Endothelial cell of umbilical vein (primary cell): ENCODE results near the gene SLC6A18. TPM values are rescaled to one million over a fixed set of nuclear protein-coding genes. Genes with fewer than 3 reads are reported as not detected.

Source experiments
- BruUV-seq: library from RNA; stranded (reverse); fragments of 400-500 nt; replicated peaks from 2 replicates; lab custom pipeline; 2021; lab: Mats Ljungman, UMichigan
- CTCF ChIA-PET: fragments of 300-600, 350-600 bp; sonication (Branson Sonifier 250); formaldehyde crosslinking; loops from one replicate; lab custom pipeline; 2021; ENCODE audit warnings: antibody characterized with exemption, inconsistent platforms; lab: Charles Lee
- POLR2A ChIA-PET: fragments of 300-600, 350-600 bp; sonication (Branson Sonifier 250); formaldehyde crosslinking; loops from one replicate; lab custom pipeline; 2021; ENCODE audit warnings: antibody characterized with exemption, inconsistent platforms; lab: Charles Lee
- DNase-seq: peaks from one replicate; pipeline ENCODE4 v3.0.0-alpha.2; 2011; ENCODE audit warnings: low read depth, low spot score
- FAIRE-seq: peaks from 2 replicates; lab custom pipeline; 2011; peaks lifted over from hg19 to GRCh38; lab: Jason Lieb, UNC
- H2AFZ ChIP-seq: 2 replicates; pipeline ENCODE4 v1.6.0; 2012; ENCODE audit warnings: low read depth, low read length, control low read depth, inconsistent platforms
- H3K27ac ChIP-seq: 2 replicates; pipeline ENCODE4 v1.5.1; 2011; ENCODE audit warnings: low read depth, mild to moderate bottlenecking, control low read depth, low read length, moderate library complexity; ENCODE audit not compliant: insufficient read depth
- H3K27me3 ChIP-seq, 2 experiments: 2 replicates each; pipeline versions ENCODE4 v1.6.0 to v1.6.1; 2011; ENCODE audit warnings: low read length in 2 of 2, mixed read lengths in 1 of 2; ENCODE audit not compliant: control insufficient read depth in 2 of 2, insufficient read depth in 2 of 2
- H3K36me3 ChIP-seq, 2 experiments: 2 replicates in 1 of 2; 3 replicates in 1 of 2; pipeline ENCODE4 v1.5.1; 2011; ENCODE audit warnings: low read length in 2 of 2, mild to moderate bottlenecking in 1 of 2, moderate library complexity in 1 of 2; ENCODE audit not compliant: control insufficient read depth in 2 of 2, insufficient read depth in 2 of 2; ENCODE audit errors: extremely low read depth in 1 of 2
- H3K4me1 ChIP-seq: 3 replicates; pipeline ENCODE4 v1.5.1; 2011; ENCODE audit warnings: mild to moderate bottlenecking, low read length; ENCODE audit not compliant: control insufficient read depth, insufficient read depth; ENCODE audit errors: extremely low read depth
- H3K4me2 ChIP-seq: 2 replicates; pipeline ENCODE4 v1.6.1; 2011; ENCODE audit warnings: low read length, control low read depth, mixed read lengths; ENCODE audit not compliant: insufficient read depth
- H3K4me3 ChIP-seq, 3 experiments: fragments of 200-600 bp in 1 of 3; sonication (generic), shearing (Covaris generic) in 1 of 3; replicated peaks in 1 of 3; 2 replicates each; pipeline ENCODE4 v1.5.1; 2011 to 2016; ENCODE audit warnings: control low read depth in 3 of 3, low read length in 3 of 3, mild to moderate bottlenecking in 2 of 3, inconsistent platforms in 1 of 3, low read depth in 1 of 3, moderate library complexity in 1 of 3; ENCODE audit not compliant: insufficient read depth in 1 of 3
- H3K79me2 ChIP-seq: 2 replicates; pipeline ENCODE4 v1.6.0; 2012; ENCODE audit warnings: low read length, inconsistent platforms; ENCODE audit not compliant: control insufficient read depth, insufficient read depth
- H3K9ac ChIP-seq: replicated peaks from 2 replicates; pipeline ENCODE3; 2011; ENCODE audit warnings: low read length, control low read depth; ENCODE audit not compliant: insufficient read depth; ENCODE audit errors: extremely low read depth
- H3K9me1 ChIP-seq: replicated peaks from 3 replicates; pipeline ENCODE4 v1.6.0; 2011; ENCODE audit warnings: mild to moderate bottlenecking, low read length; ENCODE audit not compliant: control insufficient read depth, insufficient read depth; ENCODE audit errors: extremely low read depth
- H3K9me3 ChIP-seq: replicated peaks from 2 replicates; pipeline ENCODE4 v1.5.1; 2012; ENCODE audit warnings: low read length, inconsistent platforms; ENCODE audit not compliant: control insufficient read depth, insufficient read depth
- H4K20me1 ChIP-seq: replicated peaks from 2 replicates; pipeline ENCODE3; 2011; ENCODE audit warnings: mild to moderate bottlenecking, low read length; ENCODE audit not compliant: control insufficient read depth, insufficient read depth; ENCODE audit errors: extremely low read depth
- CTCF ChIP-seq, 2 donors: IDR thresholded peaks; 1 replicate in 1 of 2; 2 replicates in 1 of 2; pipeline ENCODE4 v1.5.1; 2011; ENCODE audit warnings: low read length in 2 of 2, mild to moderate bottlenecking in 2 of 2, moderate library complexity in 2 of 2, control low read depth in 1 of 2, inconsistent platforms in 1 of 2, low read depth in 1 of 2; ENCODE audit not compliant: insufficient read depth in 1 of 2; ENCODE audit errors: extremely low read depth in 1 of 2
- EZH2 ChIP-seq: IDR thresholded peaks from 2 replicates; pipeline ENCODE4 v1.6.1; 2012; ENCODE audit warnings: borderline replicate concordance, low read depth, mild to moderate bottlenecking, moderate library complexity, low read length, inconsistent platforms; ENCODE audit not compliant: severe bottlenecking
- FOS ChIP-seq: IDR thresholded peaks from 2 replicates; pipeline ENCODE4 v1.6.1; 2011; ENCODE audit warnings: mild to moderate bottlenecking, low read length, moderate library complexity, borderline replicate concordance; ENCODE audit not compliant: insufficient read depth
- GATA2 ChIP-seq: IDR thresholded peaks from 2 replicates; pipeline ENCODE4 v1.7.0; 2011; ENCODE audit warnings: low read depth, mild to moderate bottlenecking, moderate library complexity, mixed read lengths, low read length; ENCODE audit not compliant: insufficient read length, insufficient read depth
- JUN ChIP-seq: IDR thresholded peaks from 2 replicates; pipeline ENCODE4 v1.6.1; 2011; ENCODE audit warnings: borderline replicate concordance, low read depth; ENCODE audit not compliant: insufficient read length, insufficient read depth
- MAX ChIP-seq: IDR thresholded peaks from 2 replicates; pipeline ENCODE4 v1.6.1; 2011; ENCODE audit not compliant: insufficient read depth, insufficient read length
- MYC ChIP-seq: IDR thresholded peaks from one replicate; pipeline ENCODE4 v1.6.1; 2011; ENCODE audit warnings: mild to moderate bottlenecking, low read depth, low read length
- POLR2A ChIP-seq: IDR thresholded peaks from 2 replicates; pipeline ENCODE4 v1.6.1; 2012; ENCODE audit warnings: low read depth, mild to moderate bottlenecking, control low read depth, low read length
- POLR2AphosphoS5 ChIP-seq: IDR thresholded peaks from 2 replicates; pipeline ENCODE4 v1.6.1; 2012; ENCODE audit warnings: low read depth, mild to moderate bottlenecking, control low read depth, low read length, moderate library complexity; ENCODE audit not compliant: insufficient read depth
- dilution Hi-C: fragments of 300-500 bp; cut with MboI; formaldehyde crosslinking; loops from one replicate; pipeline ENCODE4 v1.15.0; 2019; ENCODE audit warnings: low sequenced_read_pairs; ENCODE audit not compliant: extremely low pct_ligation_motif_present
- intact Hi-C: fragments of 100-400 bp; cut with micrococcal nuclease; formaldehyde crosslinking; loops from one replicate; pipeline ENCODE4 v1.10.0; 2022
- polyA plus RNA-seq, 4 experiments: library from polyadenylated mRNA; depleted of rRNA in 3 of 4; stranded (reverse) in 3 of 4; unstranded in 1 of 4; fragments of >200 nt; gene quantifications; 2 replicates each; pipeline versions ENCODE4 v1.2.1 to v1.2.3, GENCODE V29; 2011 to 2012; ENCODE audit warnings: missing spikeins in 1 of 4
- total RNA-seq: library from RNA; stranded (reverse); gene quantifications from 2 replicates; pipeline ENCODE4 v1.2.3, GENCODE V29; 2021

The SLC6A18 gene
- total and polyA plus RNA-seq, 2 donors (not counting 3 experiments of a cell fraction or from before 2014, with no cell fraction given): not detected

GRCh38 chr5:1180841-1181271 is 44.3 kb upstream of the SLC6A18 start:
- Histone ChIP-seq H3K27me3 (no peaks in the 10 kb centered on the region), H3K79me2 (no peaks in the 10 kb centered on the region), H3K4me2 (no peak overlapping the region), H3K9me1 (no peaks in the 10 kb centered on the region), H3K36me3 (no peaks in the 10 kb centered on the region), H3K9me3 (no peaks in the 10 kb centered on the region), H3K4me1 (no peaks in the 10 kb centered on the region), H3K9ac (no peak overlapping the region), H2AFZ (no peak overlapping the region), H4K20me1 (no peaks in the 10 kb centered on the region), H3K27ac (no peak overlapping the region), H3K4me3 (no peak overlapping the region)
- no TSS peak for BruUV-seq
- TF ChIP-seq FOS (no peak), POLR2A (no peak), POLR2AphosphoS5 (no peak), MYC (no peak), JUN (no peak), EZH2 (no peak), GATA2 (no peak), MAX (no peak), CTCF (IDR thresholded peaks at IDR 0.05; ENCODE audit: extremely low read depth in 1 of 2, insufficient read depth in 1 of 2, low read depth in 1 of 2, low read length in 2 of 2) (no peak)
- FAIRE-seq: no peak
- no peak for DNase-seq
- CTCF ChIA-PET: no interaction called here
- POLR2A ChIA-PET: no interaction called here
- dilution Hi-C loops: no loop called here
- intact Hi-C loops: no loop called here
